Astrocyte (in vitro differentiated cells and primary cell): ENCODE data around the gene ZBTB7C. TPM values are rescaled to one million over a fixed set of nuclear protein-coding genes. Genes with fewer than 3 reads are reported as not detected.

Source experiments
- DNase-seq: peaks from one replicate; pipeline ENCODE4 v3.0.0-alpha.2; 2010; ENCODE audit warnings: low read depth
- FAIRE-seq: peaks from 2 replicates; lab custom pipeline; 2011; peaks lifted over from hg19 to GRCh38; lab: Jason Lieb, UNC
- H2AFZ ChIP-seq: 2 replicates; pipeline ENCODE4 v1.6.0; 2012; ENCODE audit warnings: low read depth, low read length, inconsistent platforms
- H3K27ac ChIP-seq: 2 replicates; pipeline ENCODE4 v1.5.1; 2011; ENCODE audit warnings: low read depth, low read length, inconsistent platforms
- H3K27me3 ChIP-seq: 2 replicates; pipeline ENCODE4 v1.6.0; 2011; ENCODE audit warnings: low read length, inconsistent platforms; ENCODE audit not compliant: insufficient read depth
- H3K36me3 ChIP-seq: 2 replicates; pipeline ENCODE4 v1.5.1; 2011; ENCODE audit warnings: low read length, inconsistent platforms; ENCODE audit not compliant: insufficient read depth
- H3K4me1 ChIP-seq: 2 replicates; pipeline ENCODE4 v1.5.1; 2011; ENCODE audit warnings: low read length, inconsistent platforms; ENCODE audit not compliant: insufficient read depth
- H3K4me2 ChIP-seq: 2 replicates; pipeline ENCODE4 v1.6.0; 2012; ENCODE audit warnings: low read length, inconsistent platforms
- H3K4me3 ChIP-seq: 2 replicates; pipeline ENCODE4 v1.5.1; 2011; ENCODE audit warnings: low read depth, mild to moderate bottlenecking, low read length, inconsistent platforms; ENCODE audit not compliant: insufficient read depth
- H3K79me2 ChIP-seq: 2 replicates; pipeline ENCODE4 v1.6.0; 2012; ENCODE audit warnings: mild to moderate bottlenecking, low read length, inconsistent platforms; ENCODE audit not compliant: insufficient read depth
- H3K9ac ChIP-seq: 2 replicates; pipeline ENCODE4 v1.6.0; 2012; ENCODE audit warnings: mild to moderate bottlenecking, low read length, inconsistent platforms
- H3K9me3 ChIP-seq: 2 replicates; pipeline ENCODE4 v1.5.1; 2012; ENCODE audit warnings: low read depth, mild to moderate bottlenecking, low read length, inconsistent platforms; ENCODE audit not compliant: insufficient read depth
- H4K20me1 ChIP-seq: 2 replicates; pipeline ENCODE4 v1.6.0; 2012; ENCODE audit warnings: low read length, inconsistent platforms; ENCODE audit not compliant: insufficient read depth
- H3K27ac Mint-ChIP-seq: one replicate; pipeline ENCODE4 v1.8.0; 2021; ENCODE audit warnings: mild to moderate bottlenecking, mixed read lengths; ENCODE audit not compliant: unreplicated experiment
- H3K27me3 Mint-ChIP-seq: one replicate; pipeline ENCODE4 v1.8.0; 2021; ENCODE audit warnings: low read depth, mixed read lengths; ENCODE audit not compliant: unreplicated experiment
- H3K36me3 Mint-ChIP-seq: one replicate; pipeline ENCODE4 v1.8.0; 2021; ENCODE audit warnings: low read depth, mixed read lengths; ENCODE audit not compliant: unreplicated experiment
- H3K4me1 Mint-ChIP-seq: one replicate; pipeline ENCODE4 v1.8.0; 2021; ENCODE audit warnings: low read depth, mixed read lengths; ENCODE audit not compliant: unreplicated experiment
- H3K4me3 Mint-ChIP-seq: one replicate; pipeline ENCODE4 v1.8.0; 2021; ENCODE audit warnings: mild to moderate bottlenecking, moderate library complexity, mixed read lengths; ENCODE audit not compliant: unreplicated experiment
- H3K9me3 Mint-ChIP-seq: one replicate; pipeline ENCODE4 v1.8.0; 2021; ENCODE audit warnings: mild to moderate bottlenecking, mixed read lengths; ENCODE audit not compliant: unreplicated experiment
- CTCF ChIP-seq: IDR thresholded peaks from 2 replicates; pipeline ENCODE4 v1.5.1; 2011; ENCODE audit warnings: low read depth, mild to moderate bottlenecking, inconsistent platforms, low read length, moderate library complexity; ENCODE audit not compliant: insufficient read depth
- EZH2 ChIP-seq: IDR thresholded peaks from 2 replicates; pipeline ENCODE4 v1.6.1; 2012; ENCODE audit warnings: mild to moderate bottlenecking, low read length, inconsistent platforms; ENCODE audit not compliant: insufficient read depth
- total RNA-seq: library from RNA; stranded (reverse); gene quantifications from 2 replicates; pipeline ENCODE4 v1.2.1, GENCODE V29; 2021

Gene ZBTB7C
- total RNA-seq, 1 donor from 2014 or later: 1.0 TPM

GRCh38 chr18:48080546-48080945 lies 328.6 kb downstream of the ZBTB7C start:
- no peaks in the 10 kb centered on the region for H3K36me3 ChIP-seq
- no peak overlapping the region for H3K9ac ChIP-seq
- H3K4me2 ChIP-seq: no peak overlapping the region
- Mint-ChIP-seq H3K4me1 (no peaks in the 10 kb centered on the region), H3K36me3 (no peaks in the 10 kb centered on the region), H3K27ac (no peak overlapping the region), H3K4me3 (no peak overlapping the region), H3K9me3 (no peaks in the 10 kb centered on the region), H3K27me3 (peaks cover 52% of the 10 kb centered on the region)
- H3K9me3 ChIP-seq: no peaks in the 10 kb centered on the region
- no peaks in the 10 kb centered on the region for H3K79me2 ChIP-seq
- no peak for FAIRE-seq
- no peak overlapping the region for H3K4me3 ChIP-seq
- no peak for TF ChIP-seq CTCF
- no peak for TF ChIP-seq EZH2
- no peak overlapping the region for H3K27ac ChIP-seq
- H3K27me3 ChIP-seq: no peaks in the 10 kb centered on the region
- H2AFZ ChIP-seq: no peak overlapping the region
- no peaks in the 10 kb centered on the region for H4K20me1 ChIP-seq
- DNase-seq: no peak
- H3K4me1 ChIP-seq: no peaks in the 10 kb centered on the region

GRCh38 chr18:48079885-48080284 lies 329.3 kb downstream of the ZBTB7C start:
- Histone ChIP-seq H3K9me3 (no peaks in the 10 kb centered on the region), H3K4me1 (no peaks in the 10 kb centered on the region), H3K36me3 (no peaks in the 10 kb centered on the region), H3K27me3 (no peaks in the 10 kb centered on the region), H4K20me1 (no peaks in the 10 kb centered on the region), H3K27ac (no peak overlapping the region), H3K4me3 (no peak overlapping the region), H2AFZ (no peak overlapping the region), H3K4me2 (no peak overlapping the region), H3K9ac (no peak overlapping the region), H3K79me2 (no peaks in the 10 kb centered on the region)
- peaks cover 58% of the 10 kb centered on the region for H3K27me3 Mint-ChIP-seq
- no peak for FAIRE-seq
- no peak for DNase-seq
- H3K36me3 Mint-ChIP-seq: no peaks in the 10 kb centered on the region
- TF ChIP-seq EZH2: no peak
- no peak for TF ChIP-seq CTCF
- H3K4me1 Mint-ChIP-seq: no peaks in the 10 kb centered on the region
- H3K4me3 Mint-ChIP-seq: no peak overlapping the region
- H3K27ac Mint-ChIP-seq: no peak overlapping the region
- no peaks in the 10 kb centered on the region for H3K9me3 Mint-ChIP-seq

- Mint-ChIP-seq H3K27me3 (peaks cover 63% of the 10 kb centered on the region), H3K4me3 (no peak overlapping the region), H3K27ac (no peak overlapping the region), H3K9me3 (no peaks in the 10 kb centered on the region), H3K4me1 (no peaks in the 10 kb centered on the region), H3K36me3 (no peaks in the 10 kb centered on the region)
- no peak for TF ChIP-seq EZH2
- no peak for TF ChIP-seq CTCF
- no peak overlapping the region for H2AFZ ChIP-seq
- no peaks in the 10 kb centered on the region for H3K36me3 ChIP-seq
- no peaks in the 10 kb centered on the region for H4K20me1 ChIP-seq
- FAIRE-seq (no peak), DNase-seq (no peak)
- H3K9ac ChIP-seq: no peak overlapping the region
- no peak overlapping the region for H3K27ac ChIP-seq
- H3K9me3 ChIP-seq: no peaks in the 10 kb centered on the region
- no peaks in the 10 kb centered on the region for H3K79me2 ChIP-seq
- H3K27me3 ChIP-seq: no peaks in the 10 kb centered on the region
- no peaks in the 10 kb centered on the region for H3K4me1 ChIP-seq
- no peak overlapping the region for H3K4me2 ChIP-seq
- H3K4me3 ChIP-seq: no peak overlapping the region
Measured at GRCh38 chr18:48078448-48078847, 330.7 kb downstream of the ZBTB7C start.
